Mesenchymal stem cell (in vitro differentiated cells and primary cell): Measurements from ENCODE around the gene CD276.
A peak's percentile ranks its signal among the peaks of the same experiment; 100 is the strongest.

Experiments
- DNase-seq: peaks from one replicate; pipeline ENCODE4 v3.0.0-alpha.2; 2013
- H2AFZ ChIP-seq: one replicate; pipeline ENCODE4 v1.6.1; 2013; ENCODE audit warnings: low read depth, mild to moderate bottlenecking, control low read depth, inconsistent platforms, low read length, moderate library complexity
- H2AK5ac ChIP-seq: 2 replicates; pipeline ENCODE4 v1.6.1; 2013; ENCODE audit warnings: low read length, moderate library complexity, mild to moderate bottlenecking, inconsistent platforms; ENCODE audit not compliant: severe bottlenecking
- H2BK120ac ChIP-seq: one replicate; pipeline ENCODE4 v1.6.1; 2013; ENCODE audit warnings: low read depth, mild to moderate bottlenecking, inconsistent platforms, low read length, moderate library complexity
- H2BK12ac ChIP-seq, 2 experiments: one replicate each; pipeline ENCODE4 v1.6.1; 2013; ENCODE audit warnings: inconsistent platforms in 2 of 2, low read length in 2 of 2, mild to moderate bottlenecking in 2 of 2, moderate library complexity in 2 of 2, control low read depth in 1 of 2
- H2BK15ac ChIP-seq: one replicate; pipeline ENCODE4 v1.6.1; 2013; ENCODE audit warnings: mild to moderate bottlenecking, low read depth, inconsistent platforms; ENCODE audit not compliant: poor library complexity, severe bottlenecking
- H2BK5ac ChIP-seq: 2 replicates; pipeline ENCODE4 v1.6.1; 2013; ENCODE audit warnings: low read depth, mild to moderate bottlenecking, low read length, control low read depth, inconsistent platforms; ENCODE audit not compliant: poor library complexity, severe bottlenecking
- H3K14ac ChIP-seq, 2 experiments: one replicate each; pipeline ENCODE4 v1.6.1; 2013; ENCODE audit warnings: inconsistent platforms in 2 of 2, low read length in 2 of 2, control low read depth in 1 of 2, mild to moderate bottlenecking in 1 of 2, moderate library complexity in 1 of 2
- H3K18ac ChIP-seq, 2 experiments: one replicate each; pipeline ENCODE4 v1.6.1; 2013; ENCODE audit warnings: inconsistent platforms in 2 of 2, low read length in 2 of 2, control low read depth in 1 of 2, low read depth in 1 of 2, mild to moderate bottlenecking in 1 of 2
- H3K23ac ChIP-seq, 2 experiments: one replicate each; pipeline ENCODE4 v1.6.1; 2013; ENCODE audit warnings: inconsistent platforms in 2 of 2, low read length in 2 of 2, mild to moderate bottlenecking in 2 of 2, moderate library complexity in 2 of 2, control low read depth in 1 of 2
- H3K27ac ChIP-seq: 2 replicates; pipeline ENCODE4 v1.5.1; 2013; ENCODE audit warnings: mild to moderate bottlenecking, moderate library complexity, low read length, control low read depth, inconsistent platforms; ENCODE audit not compliant: poor library complexity, severe bottlenecking
- H3K27me3 ChIP-seq, 2 experiments: 2 replicates each; pipeline versions ENCODE4 v1.6.1 to v1.7.0; 2013; ENCODE audit warnings: low read length in 2 of 2, mild to moderate bottlenecking in 2 of 2, moderate library complexity in 2 of 2, control low read depth in 1 of 2, inconsistent platforms in 1 of 2; ENCODE audit not compliant: control insufficient read depth in 1 of 2, insufficient read depth in 1 of 2
- H3K36me3 ChIP-seq, 2 experiments: 2 replicates each; pipeline versions ENCODE4 v1.6.1 to v1.7.0; 2013; ENCODE audit warnings: low read length in 2 of 2, control low read depth in 1 of 2, inconsistent platforms in 1 of 2, low read depth in 1 of 2, mild to moderate bottlenecking in 1 of 2; ENCODE audit not compliant: insufficient read depth in 2 of 2, control insufficient read depth in 1 of 2
- H3K4ac ChIP-seq, 2 experiments: one replicate each; pipeline ENCODE4 v1.6.1; 2013; ENCODE audit warnings: inconsistent platforms in 2 of 2, low read length in 2 of 2, mild to moderate bottlenecking in 2 of 2, moderate library complexity in 2 of 2, control low read depth in 1 of 2, low read depth in 1 of 2
- H3K4me1 ChIP-seq: 2 replicates; pipeline ENCODE4 v1.6.1; 2013; ENCODE audit warnings: low read depth, low read length, control low read depth; ENCODE audit not compliant: control insufficient read depth, insufficient read depth
- H3K4me2 ChIP-seq: 2 replicates; pipeline ENCODE4 v1.6.1; 2013; ENCODE audit warnings: low read length, mild to moderate bottlenecking, inconsistent platforms; ENCODE audit not compliant: poor library complexity, severe bottlenecking
- H3K4me3 ChIP-seq, 2 experiments: 2 replicates each; pipeline versions ENCODE4 v1.5.1 to v1.7.0; 2013; ENCODE audit warnings: low read length in 2 of 2, mild to moderate bottlenecking in 2 of 2, control low read depth in 1 of 2, low read depth in 1 of 2; ENCODE audit not compliant: insufficient read depth in 1 of 2
- H3K79me1 ChIP-seq: replicated peaks from 2 replicates; pipeline ENCODE4 v1.6.1; 2013; ENCODE audit warnings: mild to moderate bottlenecking, control low read depth, low read length, inconsistent platforms; ENCODE audit not compliant: poor library complexity, severe bottlenecking
- H3K9ac ChIP-seq: 2 replicates; pipeline ENCODE4 v1.7.0; 2013; ENCODE audit warnings: mild to moderate bottlenecking, low read length, moderate library complexity
- H3K9me3 ChIP-seq: 2 replicates; pipeline ENCODE4 v1.7.0; 2013; ENCODE audit warnings: mild to moderate bottlenecking, low read length; ENCODE audit not compliant: control insufficient read depth
- H4K8ac ChIP-seq: one replicate; pipeline ENCODE4 v1.6.1; 2013; ENCODE audit warnings: inconsistent platforms, mild to moderate bottlenecking, low read length, moderate library complexity
- H4K91ac ChIP-seq: one replicate; pipeline ENCODE4 v1.6.1; 2013; ENCODE audit warnings: mild to moderate bottlenecking, low read length, inconsistent platforms
- WGBS: methylation state at CpG from one replicate; pipeline ENCODE4 v1.1.7; 2013; ENCODE audit warnings: mixed read lengths; 5-methylcytosine and 5-hydroxymethylcytosine counted together

CD276 gene

GRCh38 chr15:73732930-73733329 lies 48.7 kb downstream of the CD276 start:
- no peaks in the 10 kb centered on the region for H3K4me1 ChIP-seq
- no peak overlapping the region for H2BK12ac ChIP-seq
- H3K4me2 ChIP-seq = no peak overlapping the region
- H3K14ac ChIP-seq = no peak overlapping the region
- H2BK120ac ChIP-seq = no peak overlapping the region
- H3K18ac ChIP-seq = no peak overlapping the region
- H2BK5ac ChIP-seq = no peak overlapping the region
- no peak overlapping the region for H3K4me3 ChIP-seq
- whole genome bisulfite sequencing = 81% methylated on average over 3 of the region's 3 CpGs
- no peak overlapping the region for H2BK15ac ChIP-seq
- no peak overlapping the region for H4K91ac ChIP-seq
- no peak for DNase-seq
- H3K36me3 ChIP-seq = no peaks in the 10 kb centered on the region
- no peak overlapping the region for H4K8ac ChIP-seq
- no peak overlapping the region for H3K27ac ChIP-seq
- H3K23ac ChIP-seq = no peak overlapping the region
- H3K9ac ChIP-seq = no peak overlapping the region
- H3K27me3 ChIP-seq = peaks cover 32 to 36% of the 10 kb centered on the region in 2 experiments
- H3K9me3 ChIP-seq = no peaks in the 10 kb centered on the region
- no peak overlapping the region for H2AK5ac ChIP-seq
- no peak overlapping the region for H2AFZ ChIP-seq
- H3K79me1 ChIP-seq = no peaks in the 10 kb centered on the region
- H3K4ac ChIP-seq = no peak overlapping the region

DNA sequence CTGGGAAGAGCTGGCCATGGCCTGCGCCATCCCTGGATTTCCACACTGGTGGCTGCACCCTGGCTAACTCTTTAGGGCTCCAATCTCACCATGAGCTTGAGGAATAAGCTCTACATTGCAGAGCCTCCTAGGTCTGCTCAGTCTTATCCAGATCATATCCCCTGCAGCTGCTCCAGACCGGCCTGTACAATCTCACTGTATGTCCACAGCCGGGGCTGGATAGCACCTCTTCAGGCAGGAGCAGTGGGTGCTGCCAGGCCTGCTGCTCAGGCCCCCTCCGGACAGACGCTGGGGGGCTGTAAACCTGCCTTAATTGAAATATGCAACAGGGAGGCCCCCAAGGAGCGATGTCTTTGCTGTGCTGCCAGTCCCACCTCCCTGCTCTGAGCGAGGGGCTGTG lies 53.4 kb downstream of the CD276 start:
- Histone ChIP-seq H3K4me1 (no peaks in the 10 kb centered on the region), H4K91ac (no peak overlapping the region), H3K27me3 (peaks cover 33 to 35% of the 10 kb centered on the region in 2 experiments), H3K18ac (no peak overlapping the region), H3K36me3 (no peaks in the 10 kb centered on the region), H3K9ac (no peak overlapping the region), H3K9me3 (no peaks in the 10 kb centered on the region), H3K4me3 (no peak overlapping the region), H2AK5ac (no peak overlapping the region), H3K27ac (no peak overlapping the region), H2AFZ (no peak overlapping the region), H2BK5ac (no peak overlapping the region), H3K79me1 (no peaks in the 10 kb centered on the region), H2BK12ac (no peak overlapping the region), H3K14ac (no peak overlapping the region), H2BK120ac (no peak overlapping the region), H3K23ac (no peak overlapping the region), H3K4me2 (no peak overlapping the region), H4K8ac (no peak overlapping the region), H2BK15ac (no peak overlapping the region), H3K4ac (no peak overlapping the region)
- 53% methylated on average over 7 of the region's 7 CpGs for WGBS
- DNase-seq = no peak

DNA sequence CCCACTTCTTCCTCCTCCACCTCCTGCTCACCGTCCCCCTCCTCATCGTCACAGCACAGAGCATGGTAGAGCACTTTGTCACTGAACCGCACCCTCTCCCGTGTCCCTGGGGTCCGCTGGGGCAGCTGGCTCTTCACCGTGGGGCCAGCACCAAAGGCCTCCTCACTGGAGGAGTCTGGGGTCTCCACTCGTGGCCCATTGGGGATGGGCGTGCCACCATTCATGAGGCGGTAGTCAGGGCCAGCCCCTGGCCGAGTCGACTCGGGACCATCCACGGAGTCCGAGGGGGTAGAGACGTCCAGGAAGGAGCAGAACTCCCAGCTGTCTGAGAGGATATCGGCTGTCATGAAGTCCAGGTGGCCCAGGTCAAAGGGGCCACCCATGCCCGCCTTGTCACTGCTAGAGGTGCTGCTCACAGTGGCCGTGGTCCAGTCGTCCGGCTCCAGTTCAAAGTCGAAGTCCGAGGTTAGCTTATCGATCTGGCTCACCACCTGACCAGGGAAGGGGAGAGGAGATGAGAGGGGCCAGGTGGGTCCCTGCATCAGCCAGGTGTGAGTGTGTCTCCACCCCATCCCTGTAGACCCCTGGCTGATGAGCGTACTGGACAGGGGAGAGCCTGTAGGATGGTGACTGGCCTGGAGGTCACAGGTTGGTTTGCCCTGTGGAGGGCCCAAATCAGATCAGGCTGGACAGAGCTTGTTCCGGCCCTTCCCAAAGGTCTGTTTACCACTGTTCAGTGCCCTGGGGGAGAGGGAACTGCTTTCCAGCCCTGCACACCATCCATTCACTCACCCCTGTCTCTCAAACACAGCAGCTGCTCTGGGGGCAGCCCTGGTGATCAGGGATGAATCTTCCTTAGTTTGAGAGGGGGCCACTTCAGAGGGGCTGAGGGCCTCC lies 56.2 kb downstream of the CD276 start:
- Histone ChIP-seq H3K9me3 (no peaks in the 10 kb centered on the region), H3K27ac (no peak overlapping the region), H3K4me1 (peaks cover 3% of the 10 kb centered on the region), H3K14ac (peak overlapping the region in 1 of 2 experiments; percentile 89), H3K18ac (no peak overlapping the region), H3K4me3 (no peak overlapping the region), H3K23ac (no peak overlapping the region), H2AK5ac (no peak overlapping the region), H3K9ac (no peak overlapping the region), H2BK120ac (no peak overlapping the region), H3K4me2 (no peak overlapping the region), H2BK5ac (no peak overlapping the region), H4K91ac (no peak overlapping the region), H3K36me3 (no peaks in the 10 kb centered on the region), H2BK12ac (no peak overlapping the region), H3K4ac (no peak overlapping the region), H2AFZ (no peak overlapping the region), H4K8ac (no peak overlapping the region), H3K79me1 (no peaks in the 10 kb centered on the region), H3K27me3 (peaks cover 16 to 30% of the 10 kb centered on the region in 2 experiments), H2BK15ac (no peak overlapping the region)
- DNase-seq = no peak
- WGBS = 91% methylated on average over 25 of the region's 25 CpGs

GRCh38 chr15:73741321-73741836 lies 57.2 kb downstream of the CD276 start:
- 79% methylated on average over 2 of the region's 3 CpGs for WGBS

More at GRCh38 chr15:73741321-73741836, 57.2 kb downstream of the CD276 start:
- Histone ChIP-seq H3K27me3 (peaks cover 8 to 22% of the 10 kb centered on the region in 2 experiments), H2BK5ac (no peak overlapping the region), H2BK120ac (no peak overlapping the region), H3K79me1 (no peaks in the 10 kb centered on the region), H3K9ac (no peak overlapping the region), H2BK15ac (no peak overlapping the region), H4K91ac (no peak overlapping the region), H3K4me1 (peaks cover 6% of the 10 kb centered on the region), H3K27ac (no peak overlapping the region), H3K4me3 (no peak overlapping the region), H3K4ac (no peak overlapping the region), H3K36me3 (no peaks in the 10 kb centered on the region), H4K8ac (no peak overlapping the region), H3K4me2 (no peak overlapping the region), H2AFZ (no peak overlapping the region), H2BK12ac (no peak overlapping the region), H2AK5ac (no peak overlapping the region), H3K23ac (no peak overlapping the region), H3K18ac (no peak overlapping the region), H3K9me3 (no peaks in the 10 kb centered on the region), H3K14ac (no peak overlapping the region)
- DNase-seq = no peak
